B cell (primary cell): ENCODE data around the gene SLC17A4. TPM values are rescaled to one million over a fixed set of nuclear protein-coding genes. Genes with fewer than 3 reads are reported as not detected.

Source experiments
- ATAC-seq: fragments of 200-7000 bp; cut with Tn5 transposase; one replicate; pipeline ENCODE4 v1.10.0; 2021; ENCODE audit warnings: low read depth, mild to moderate bottlenecking, moderate number of reproducible peaks, moderate library complexity
- CTCF ChIA-PET: fragments of 350-600 bp; sonication (Branson Sonifier 250); formaldehyde crosslinking; loops from one replicate; lab custom pipeline; 2021; ENCODE audit warnings: antibody characterized with exemption, inconsistent platforms; lab: Charles Lee
- POLR2A ChIA-PET: fragments of 350-600 bp; sonication (Branson Sonifier 250); formaldehyde crosslinking; loops from one replicate; lab custom pipeline; 2021; ENCODE audit warnings: antibody characterized with exemption; lab: Charles Lee
- DNase-seq: peaks from one replicate; pipeline ENCODE4 v3.0.0; 2013
- H2AFZ ChIP-seq: 2 replicates; pipeline ENCODE4 v1.6.1; 2012; ENCODE audit warnings: mild to moderate bottlenecking, low read depth, low read length; ENCODE audit not compliant: insufficient read depth, poor library complexity, severe bottlenecking
- H3K27ac ChIP-seq, 2 donors: 1 replicate in 1 of 2; 2 replicates in 1 of 2; pipeline ENCODE4 v1.5.1; 2012 to 2013; ENCODE audit warnings: low read length in 2 of 2, mild to moderate bottlenecking in 2 of 2, moderate library complexity in 1 of 2
- H3K27me3 ChIP-seq, 4 experiments: fragments of 200-600 bp in 1 of 4; sonication (generic) in 1 of 4; replicated peaks in 1 of 4; 1 replicate in 2 of 4; 2 replicates in 2 of 4; pipeline versions ENCODE4 v1.6.1 to v1.7.0; 2013 to 2016; ENCODE audit warnings: low read length in 3 of 4, mild to moderate bottlenecking in 2 of 4, mixed read lengths in 1 of 4, moderate library complexity in 1 of 4; ENCODE audit not compliant: insufficient read depth in 4 of 4, control insufficient read depth in 3 of 4; ENCODE audit errors: control extremely low read depth in 1 of 4
- H3K36me3 ChIP-seq, 2 experiments: replicated peaks in 1 of 2; 1 replicate in 1 of 2; 2 replicates in 1 of 2; pipeline versions ENCODE4 v1.6.1 to v1.7.1; 2013; ENCODE audit warnings: low read length in 1 of 2; ENCODE audit not compliant: insufficient read depth in 2 of 2, control insufficient read depth in 1 of 2; ENCODE audit errors: control extremely low read depth in 1 of 2, extremely low read depth in 1 of 2
- H3K4me1 ChIP-seq, 2 donors: fragments of 200-600 bp in 1 of 2; sonication (generic) in 1 of 2; 1 replicate in 1 of 2; 2 replicates in 1 of 2; pipeline versions ENCODE4 v1.5.1 to v1.6.1; 2013 to 2017; ENCODE audit warnings: low read length in 2 of 2; ENCODE audit not compliant: control insufficient read depth in 2 of 2, insufficient read depth in 2 of 2
- H3K4me2 ChIP-seq: replicated peaks from 2 replicates; pipeline ENCODE3; 2012; ENCODE audit warnings: mild to moderate bottlenecking, low read depth, low read length; ENCODE audit not compliant: poor library complexity, severe bottlenecking
- H3K4me3 ChIP-seq, 5 experiments: fragments of 200-600 bp in 1 of 5; sonication (generic) in 1 of 5; 1 replicate in 3 of 5; 2 replicates in 2 of 5; pipeline versions ENCODE4 v1.5.1 to v1.7.0; 2011 to 2016; ENCODE audit warnings: low read length in 4 of 5, mild to moderate bottlenecking in 4 of 5, low read depth in 2 of 5, control low read depth in 1 of 5, moderate library complexity in 1 of 5; ENCODE audit not compliant: insufficient read depth in 1 of 5; ENCODE audit errors: control extremely low read depth in 1 of 5, extremely low read depth in 1 of 5
- H3K79me2 ChIP-seq: fragments of 200-600 bp; sonication (generic); one replicate; pipeline ENCODE4 v1.6.0; 2016; ENCODE audit warnings: low read length; ENCODE audit not compliant: control insufficient read depth, insufficient read depth
- H3K9ac ChIP-seq: fragments of 200-600 bp; sonication (generic); 2 replicates; pipeline ENCODE4 v1.6.1; 2017; ENCODE audit warnings: mild to moderate bottlenecking, low read length, moderate library complexity
- H3K9me3 ChIP-seq, 3 donors: one replicate each; pipeline versions ENCODE4 v1.6.1 to v1.7.1; 2013; ENCODE audit warnings: low read length in 2 of 3; ENCODE audit not compliant: control insufficient read depth in 2 of 3, insufficient read depth in 1 of 3; ENCODE audit errors: control extremely low read depth in 1 of 3
- H4K20me1 ChIP-seq: 2 replicates; pipeline ENCODE4 v1.6.0; 2012; ENCODE audit warnings: mild to moderate bottlenecking, low read length; ENCODE audit not compliant: insufficient read depth, control insufficient read depth, poor library complexity, severe bottlenecking
- H3K27ac Mint-ChIP-seq: one replicate; pipeline ENCODE4 v1.8.0; 2021; ENCODE audit warnings: mixed read lengths
- H3K27me3 Mint-ChIP-seq: one replicate; pipeline ENCODE4 v1.8.0; 2021; ENCODE audit warnings: mixed read lengths
- H3K4me1 Mint-ChIP-seq: one replicate; pipeline ENCODE4 v1.8.0; 2021; ENCODE audit warnings: mixed read lengths
- H3K4me3 Mint-ChIP-seq: one replicate; pipeline ENCODE4 v1.8.0; 2021; ENCODE audit warnings: mixed read lengths
- H3K9me3 Mint-ChIP-seq: one replicate; pipeline ENCODE4 v1.8.0; 2022; ENCODE audit warnings: mixed read lengths; ENCODE audit not compliant: insufficient read depth
- EZH2 ChIP-seq: IDR thresholded peaks from 2 replicates; pipeline ENCODE4 v1.6.1; 2012; ENCODE audit warnings: borderline replicate concordance, low read depth, mild to moderate bottlenecking, moderate library complexity, low read length; ENCODE audit not compliant: insufficient read depth, poor library complexity, severe bottlenecking
- WGBS: methylation state at CpG from one replicate; pipeline ENCODE4 v1.1.5; 2013; ENCODE audit warnings: missing lambda C conversion rate; ENCODE audit not compliant: insufficient coverage; 5-methylcytosine and 5-hydroxymethylcytosine counted together
- intact Hi-C: fragments of 100-400 bp; cut with micrococcal nuclease; formaldehyde crosslinking; loops from one replicate; pipeline ENCODE4 v1.10.0; 2022
- polyA plus RNA-seq: library from polyadenylated mRNA; depleted of rRNA; stranded (reverse); fragments of >200 nt; gene quantifications from 2 replicates; pipeline ENCODE4 v1.2.3, GENCODE V29; 2012
- total RNA-seq, 2 donors: library from RNA; stranded (reverse); fragments of 120-200 nt in 1 of 2; gene quantifications; 1 replicate in 1 of 2; 2 replicates in 1 of 2; pipeline versions ENCODE4 v1.2.3 to v1.2.4, GENCODE V29; 2013 to 2022
- TF ChIP-seq, protein P1 (sequence below): fragments of 200-600 bp; IDR thresholded peaks from one replicate; pipeline ENCODE4 v1.8.0; 2022; ENCODE audit warnings: antibody characterized with exemption, mild to moderate bottlenecking

The SLC17A4 gene
- total and polyA plus RNA-seq, 2 donors (not counting 1 experiment from before 2014, with no cell fraction given) = not detected

- CTCF ChIA-PET = no interaction called here
Measured at GRCh38 chr6:25793970-25794369, 39.4 kb downstream of the SLC17A4 start.

GRCh38 chr6:25794784-25795183 lies 40.2 kb downstream of the SLC17A4 start:
- Mint-ChIP-seq H3K27me3 (peaks cover 15% of the 10 kb centered on the region), H3K9me3 (peaks cover 3% of the 10 kb centered on the region), H3K4me3 (no peak overlapping the region), H3K4me1 (no peaks in the 10 kb centered on the region), H3K27ac (no peak overlapping the region)
- ATAC-seq = no peak
- H3K4me2 ChIP-seq = no peak overlapping the region
- TF ChIP-seq, protein P1, sequence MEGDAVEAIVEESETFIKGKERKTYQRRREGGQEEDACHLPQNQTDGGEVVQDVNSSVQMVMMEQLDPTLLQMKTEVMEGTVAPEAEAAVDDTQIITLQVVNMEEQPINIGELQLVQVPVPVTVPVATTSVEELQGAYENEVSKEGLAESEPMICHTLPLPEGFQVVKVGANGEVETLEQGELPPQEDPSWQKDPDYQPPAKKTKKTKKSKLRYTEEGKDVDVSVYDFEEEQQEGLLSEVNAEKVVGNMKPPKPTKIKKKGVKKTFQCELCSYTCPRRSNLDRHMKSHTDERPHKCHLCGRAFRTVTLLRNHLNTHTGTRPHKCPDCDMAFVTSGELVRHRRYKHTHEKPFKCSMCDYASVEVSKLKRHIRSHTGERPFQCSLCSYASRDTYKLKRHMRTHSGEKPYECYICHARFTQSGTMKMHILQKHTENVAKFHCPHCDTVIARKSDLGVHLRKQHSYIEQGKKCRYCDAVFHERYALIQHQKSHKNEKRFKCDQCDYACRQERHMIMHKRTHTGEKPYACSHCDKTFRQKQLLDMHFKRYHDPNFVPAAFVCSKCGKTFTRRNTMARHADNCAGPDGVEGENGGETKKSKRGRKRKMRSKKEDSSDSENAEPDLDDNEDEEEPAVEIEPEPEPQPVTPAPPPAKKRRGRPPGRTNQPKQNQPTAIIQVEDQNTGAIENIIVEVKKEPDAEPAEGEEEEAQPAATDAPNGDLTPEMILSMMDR = no peak
- TF ChIP-seq EZH2 = no peak
- no peak overlapping the region for H2AFZ ChIP-seq
- H3K79me2 ChIP-seq = no peaks in the 10 kb centered on the region
- no peaks in the 10 kb centered on the region for H3K9me3 ChIP-seq
- intact Hi-C loops = no loop called here
- H3K27ac ChIP-seq = no peak overlapping the region
- H3K27me3 ChIP-seq = peaks cover 0 to 2% (median 0%) of the 10 kb centered on the region in 4 experiments
- H4K20me1 ChIP-seq = no peaks in the 10 kb centered on the region
- H3K4me1 ChIP-seq = no peaks in the 10 kb centered on the region
- no peak overlapping the region for H3K9ac ChIP-seq
- POLR2A ChIA-PET = no interaction called here
- no peaks in the 10 kb centered on the region for H3K36me3 ChIP-seq
- no peak overlapping the region for H3K4me3 ChIP-seq
- CTCF ChIA-PET = no interaction called here
- WGBS = no CpG with 5 or more reads among the region's 2 CpGs
- no peak for DNase-seq

More at GRCh38 chr6:25793970-25794369, 39.4 kb downstream of the SLC17A4 start:
- Histone ChIP-seq H4K20me1 (no peaks in the 10 kb centered on the region), H3K9me3 (no peaks in the 10 kb centered on the region), H3K36me3 (no peaks in the 10 kb centered on the region), H3K27ac (no peak overlapping the region), H3K4me3 (no peak overlapping the region), H3K4me1 (no peaks in the 10 kb centered on the region), H3K27me3 (no peaks in the 10 kb centered on the region), H2AFZ (no peak overlapping the region), H3K9ac (no peak overlapping the region), H3K4me2 (no peak overlapping the region), H3K79me2 (no peaks in the 10 kb centered on the region)
- no peak overlapping the region for H3K27ac Mint-ChIP-seq
- DNase-seq (no peak), ATAC-seq (no peak)
- TF ChIP-seq, protein P1 = no peak
- TF ChIP-seq EZH2 = no peak
- H3K4me3 Mint-ChIP-seq = no peak overlapping the region
- intact Hi-C loops = no loop called here
- H3K9me3 Mint-ChIP-seq = peaks cover 3% of the 10 kb centered on the region
- POLR2A ChIA-PET = no interaction called here
- H3K4me1 Mint-ChIP-seq = no peaks in the 10 kb centered on the region
- WGBS = 86% methylated on average over 1 of the region's 1 CpG
- H3K27me3 Mint-ChIP-seq = peaks cover 10% of the 10 kb centered on the region
